ACC112 (cell line): ENCODE data around the gene PVR.

Experiments
- H2AFZ ChIP-seq: fragments of 200-600 bp; sonication (generic); one replicate; pipeline ENCODE4 v1.6.0; 2017; ENCODE audit warnings: antibody characterized with exemption, low read length; ENCODE audit not compliant: unreplicated experiment
- H3K27ac ChIP-seq: fragments of 200-600 bp; sonication (generic); 2 replicates; pipeline ENCODE4 v1.5.1; 2014; ENCODE audit warnings: low read depth, mild to moderate bottlenecking, antibody characterized with exemption, low read length, moderate library complexity
- H3K27me3 ChIP-seq: fragments of 200-600 bp; sonication (generic); 2 replicates; pipeline ENCODE4 v1.6.1; 2014; ENCODE audit warnings: mild to moderate bottlenecking, antibody characterized with exemption, low read length, moderate library complexity, mixed read lengths; ENCODE audit not compliant: insufficient read depth
- H3K36me3 ChIP-seq: fragments of 200-600 bp; sonication (generic); 2 replicates; pipeline ENCODE4 v1.6.1; 2016; ENCODE audit warnings: mild to moderate bottlenecking, antibody characterized with exemption, low read length, moderate library complexity, mixed read lengths; ENCODE audit not compliant: insufficient read depth
- H3K4me1 ChIP-seq: fragments of 200-600 bp; sonication (generic); one replicate; pipeline ENCODE4 v1.6.1; 2016; ENCODE audit warnings: low read length, mixed read lengths; ENCODE audit not compliant: insufficient read depth, unreplicated experiment, control insufficient read depth
- H3K4me3 ChIP-seq: fragments of 200-600 bp; sonication (generic); 2 replicates; pipeline ENCODE4 v1.5.1; 2014; ENCODE audit warnings: mild to moderate bottlenecking, low read depth, low read length
- H3K79me2 ChIP-seq: fragments of 200-600 bp; sonication (generic); one replicate; pipeline ENCODE4 v1.6.0; 2016; ENCODE audit warnings: low read length; ENCODE audit not compliant: control insufficient read depth, unreplicated experiment, insufficient read depth

The PVR gene

DNA sequence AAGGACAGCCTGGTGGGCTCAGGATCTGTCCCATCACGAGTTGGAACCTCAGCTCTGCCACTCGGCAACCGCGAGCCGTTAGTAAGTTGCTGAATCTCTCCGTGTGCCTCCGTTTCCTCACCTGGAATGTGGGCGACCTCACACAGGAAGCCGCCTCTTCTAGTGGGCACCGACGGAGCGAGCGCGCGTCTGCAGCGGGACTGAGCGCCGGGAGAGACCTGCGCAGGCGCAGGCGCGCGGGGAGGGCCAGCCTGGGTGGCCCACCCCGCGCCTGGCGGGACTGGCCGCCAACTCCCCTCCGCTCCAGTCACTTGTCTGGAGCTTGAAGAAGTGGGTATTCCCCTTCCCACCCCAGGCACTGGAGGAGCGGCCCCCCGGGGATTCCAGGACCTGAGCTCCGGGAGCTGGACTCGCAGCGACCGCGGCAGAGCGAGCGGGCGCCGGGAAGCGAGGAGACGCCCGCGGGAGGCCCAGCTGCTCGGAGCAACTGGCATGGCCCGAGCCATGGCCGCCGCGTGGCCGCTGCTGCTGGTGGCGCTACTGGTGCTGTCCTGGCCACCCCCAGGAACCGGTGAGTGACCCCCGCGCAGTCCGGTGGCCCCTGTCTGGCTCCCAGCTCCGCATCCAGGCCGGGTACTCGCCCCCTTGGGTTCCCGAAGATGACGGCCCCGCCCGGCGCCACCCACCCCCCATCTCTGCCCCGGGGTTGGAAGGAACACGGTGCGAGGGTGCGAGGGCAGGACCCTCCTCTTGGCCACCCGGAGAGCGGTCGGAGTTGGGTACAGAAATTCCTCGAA is at the start of gene PVR:
Gene PVR (plus strand): TSS at position 306 of the 797 bp plus-strand sequence. CDS start 187 bp downstream, at position 493.
- Histone ChIP-seq H3K36me3 (peaks cover 3% of the 10 kb centered on the region; the same call in 1 of the 2 replicates), H3K27me3 (no peaks in the 10 kb centered on the region), H3K4me3 (peak within 1 kb of the TSS; percentile 92), H3K79me2 (peaks cover 29% of the 10 kb centered on the region), H2AFZ (no peak within 1 kb of the TSS), H3K4me1 (peaks cover 30% of the 10 kb centered on the region), H3K27ac (peak within 1 kb of the TSS; percentile 61)

GRCh38 chr19:44596428-44597130 is 47.1 kb upstream of the PVR start:
- Histone ChIP-seq H3K27me3 (no peaks in the 10 kb centered on the region), H2AFZ (no peak overlapping the region), H3K36me3 (no peaks in the 10 kb centered on the region), H3K4me3 (no peak overlapping the region), H3K4me1 (no peaks in the 10 kb centered on the region), H3K79me2 (no peaks in the 10 kb centered on the region), H3K27ac (no peak overlapping the region)

- Histone ChIP-seq H3K27ac (no peak overlapping the region), H3K27me3 (no peaks in the 10 kb centered on the region), H3K4me3 (no peak overlapping the region), H3K79me2 (no peaks in the 10 kb centered on the region), H2AFZ (no peak overlapping the region), H3K4me1 (no peaks in the 10 kb centered on the region), H3K36me3 (no peaks in the 10 kb centered on the region)
These were observed 46.6 kb upstream of the PVR start for GRCh38 chr19:44597131-44597491.

GRCh38 chr19:44598355-44598754 is 45.4 kb upstream of the PVR start:
- Histone ChIP-seq H3K36me3 (no peaks in the 10 kb centered on the region), H3K4me3 (no peak overlapping the region), H3K4me1 (peaks cover 5% of the 10 kb centered on the region), H3K79me2 (no peaks in the 10 kb centered on the region), H3K27me3 (no peaks in the 10 kb centered on the region), H3K27ac (no peak overlapping the region), H2AFZ (no peak overlapping the region)

DNA sequence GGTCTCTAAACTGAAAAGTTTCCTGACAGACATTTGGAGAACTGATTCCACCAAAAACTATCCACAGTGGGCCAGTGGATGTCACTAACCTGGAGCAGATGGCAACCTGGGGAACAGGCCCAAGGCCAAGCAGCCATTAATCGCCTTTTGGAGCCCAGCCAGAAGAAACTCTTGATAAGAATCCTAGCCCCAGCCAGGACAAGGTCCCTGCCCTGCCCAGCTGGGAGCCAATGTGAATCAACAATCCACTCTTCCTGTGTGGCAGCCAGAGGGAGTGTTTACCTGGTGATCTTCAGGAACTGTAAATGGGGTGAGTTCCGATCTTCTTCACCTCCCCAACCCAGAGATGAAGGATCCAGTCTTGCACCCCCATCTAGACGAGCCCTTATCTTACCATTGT is 44.8 kb upstream of the PVR start:
- H3K27ac ChIP-seq, result no peak overlapping the region
- H3K4me3 ChIP-seq, result no peak overlapping the region
- no peaks in the 10 kb centered on the region for H3K79me2 ChIP-seq
- H3K36me3 ChIP-seq, result no peaks in the 10 kb centered on the region
- no peak overlapping the region for H2AFZ ChIP-seq
- H3K27me3 ChIP-seq, result no peaks in the 10 kb centered on the region
- peaks cover 10% of the 10 kb centered on the region for H3K4me1 ChIP-seq

- Histone ChIP-seq H3K4me1 (peaks cover 16% of the 10 kb centered on the region), H3K27me3 (no peaks in the 10 kb centered on the region), H3K36me3 (no peaks in the 10 kb centered on the region), H3K79me2 (no peaks in the 10 kb centered on the region), H3K4me3 (no peak overlapping the region), H2AFZ (no peak overlapping the region), H3K27ac (no peak overlapping the region)
These were observed 43.2 kb upstream of the PVR start for GRCh38 chr19:44600466-44600865.

DNA sequence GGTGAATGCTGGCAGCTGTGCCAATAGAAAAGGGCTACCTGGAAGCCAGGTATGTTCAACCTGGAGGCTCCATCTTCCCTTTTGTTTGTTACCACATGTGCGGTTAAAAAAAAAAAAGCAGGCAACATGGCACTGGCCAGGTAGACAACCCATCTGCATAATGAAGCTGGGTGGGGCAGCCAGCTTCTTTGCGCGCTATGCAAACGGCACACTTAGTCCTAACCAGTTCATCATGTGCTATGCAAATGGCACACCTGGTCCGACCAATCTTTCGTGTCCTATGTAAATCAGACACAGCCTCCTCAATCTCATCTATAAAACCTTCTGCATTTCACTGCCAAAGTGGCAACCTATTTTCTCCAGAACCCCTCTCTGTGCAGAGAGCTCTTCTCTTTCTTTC is 41.6 kb upstream of the PVR start:
- Histone ChIP-seq H3K4me1 (peaks cover 19% of the 10 kb centered on the region), H3K4me3 (no peak overlapping the region), H3K36me3 (no peaks in the 10 kb centered on the region), H3K27ac (no peak overlapping the region), H2AFZ (no peak overlapping the region), H3K79me2 (no peaks in the 10 kb centered on the region), H3K27me3 (no peaks in the 10 kb centered on the region)

- Histone ChIP-seq H3K4me1 (peaks cover 31% of the 10 kb centered on the region), H3K4me3 (peak overlapping the region; percentile 41; the same call in 1 of the 2 replicates), H3K27me3 (no peaks in the 10 kb centered on the region), H2AFZ (no peak overlapping the region), H3K36me3 (no peaks in the 10 kb centered on the region), H3K79me2 (no peaks in the 10 kb centered on the region), H3K27ac (peak overlapping the region; percentile 71)
These were observed 40.3 kb upstream of the PVR start for GRCh38 chr19:44603201-44603945.

DNA sequence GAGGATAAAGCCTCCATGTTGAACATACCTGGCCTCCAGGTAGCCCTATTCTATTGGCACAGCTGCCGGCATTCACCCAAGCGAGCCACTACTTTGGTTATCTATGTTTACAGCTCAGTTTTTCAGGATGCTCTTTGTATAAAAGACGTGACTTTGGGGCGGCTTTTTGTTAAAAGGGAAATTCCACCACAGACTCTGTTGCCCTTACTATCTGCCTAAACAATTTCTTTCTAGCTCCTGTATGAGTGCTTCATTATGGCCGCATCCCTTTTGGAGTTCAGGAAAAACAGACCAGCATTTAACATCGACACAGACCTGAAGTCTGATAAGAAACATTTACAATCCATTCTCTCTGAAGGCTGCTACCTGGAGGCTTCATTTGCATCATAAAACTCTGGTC is 39.5 kb upstream of the PVR start:
- H2AFZ ChIP-seq, result no peak overlapping the region
- no peak overlapping the region for H3K27ac ChIP-seq
- peaks cover 31% of the 10 kb centered on the region for H3K4me1 ChIP-seq
- no peaks in the 10 kb centered on the region for H3K27me3 ChIP-seq
- no peak overlapping the region for H3K4me3 ChIP-seq
- no peaks in the 10 kb centered on the region for H3K79me2 ChIP-seq
- H3K36me3 ChIP-seq, result no peaks in the 10 kb centered on the region

- no peak overlapping the region for H3K27ac ChIP-seq
- H3K4me3 ChIP-seq, result no peak overlapping the region
- H3K79me2 ChIP-seq, result no peaks in the 10 kb centered on the region
- H3K27me3 ChIP-seq, result no peaks in the 10 kb centered on the region
- H2AFZ ChIP-seq, result no peak overlapping the region
- peaks cover 31% of the 10 kb centered on the region for H3K4me1 ChIP-seq
- H3K36me3 ChIP-seq, result no peaks in the 10 kb centered on the region
These were observed 38.2 kb upstream of the PVR start for GRCh38 chr19:44605547-44605946.
